GM12878 (cell line): Measurements from ENCODE around the gene TPCN2.

Source experiments
- CREB1 ChIP-seq: IDR thresholded peaks from 2 replicates; pipeline ENCODE4 v1.6.1; 2012; ENCODE audit warnings: low read depth, mild to moderate bottlenecking, inconsistent platforms
- FOS ChIP-seq: IDR thresholded peaks from 3 replicates; pipeline ENCODE4 v1.6.1; 2011; ENCODE audit warnings: borderline replicate concordance; ENCODE audit not compliant: insufficient read length; ENCODE audit errors: extremely low read depth
- FOXK2 ChIP-seq: fragments of 450-650 bp; IDR thresholded peaks from 2 replicates; pipeline ENCODE4 v1.6.1; 2017; ENCODE audit warnings: mild to moderate bottlenecking, moderate library complexity
- POLR2A ChIP-seq: IDR thresholded peaks from 2 replicates; pipeline ENCODE4 v1.6.1; 2011; ENCODE audit warnings: low read depth, mild to moderate bottlenecking, low read length
- POLR2AphosphoS5 ChIP-seq: IDR thresholded peaks from 2 replicates; pipeline ENCODE4 v1.6.1; 2011; ENCODE audit warnings: mild to moderate bottlenecking, low read length, inconsistent platforms
- RAD21 ChIP-seq: IDR thresholded peaks from 2 replicates; pipeline ENCODE4 v1.6.1; 2011; ENCODE audit warnings: mild to moderate bottlenecking, low read depth, low read length, moderate library complexity; ENCODE audit not compliant: insufficient read depth
- ZNF274 ChIP-seq: IDR thresholded peaks from one replicate; pipeline ENCODE4 v1.8.0; 2011; ENCODE audit not compliant: insufficient read length, insufficient read depth
- TF ChIP-seq, protein P1 (sequence below), 3 experiments: IDR thresholded peaks in 2 of 3; conservative IDR thresholded peaks in 1 of 3; 2 replicates each; pipeline ENCODE4 v1.5.1; 2011; ENCODE audit warnings: low read depth in 3 of 3, low read length in 3 of 3, mild to moderate bottlenecking in 3 of 3, control low read depth in 2 of 3, moderate library complexity in 2 of 3, inconsistent platforms in 1 of 3, mixed read lengths in 1 of 3; ENCODE audit not compliant: control insufficient read depth in 2 of 3, insufficient read depth in 1 of 3; ENCODE audit errors: extremely low read depth in 1 of 3
- TF ChIP-seq, protein P2 (sequence below): IDR thresholded peaks from 2 replicates; pipeline ENCODE4 v1.6.1; 2011; ENCODE audit warnings: low read depth, low read length, improper control_type of control experiment, borderline replicate concordance

DNA sequence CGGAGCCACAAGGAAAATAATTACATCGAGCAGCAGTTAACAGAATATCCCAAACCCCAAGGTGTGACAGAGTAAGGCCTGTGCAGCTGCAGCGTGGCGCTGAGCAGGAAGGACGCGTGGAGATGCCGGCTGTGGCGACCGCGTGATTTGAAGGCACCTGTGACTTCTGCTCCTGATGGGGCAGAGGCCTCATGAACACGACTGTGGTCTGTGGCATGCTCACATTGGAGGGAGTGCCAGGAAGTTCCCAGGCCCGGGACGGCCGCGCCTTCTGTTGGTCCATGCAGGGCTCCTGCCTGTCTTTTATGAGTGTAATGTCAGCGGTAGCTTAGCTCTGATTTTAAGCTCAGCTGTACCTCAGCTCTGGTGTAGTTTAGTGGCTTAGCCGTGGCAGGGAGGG is 50.4 kb downstream of the TPCN2 start:
- no peak for TF ChIP-seq CREB1
- no peak for TF ChIP-seq POLR2A
- TF ChIP-seq, protein P1, sequence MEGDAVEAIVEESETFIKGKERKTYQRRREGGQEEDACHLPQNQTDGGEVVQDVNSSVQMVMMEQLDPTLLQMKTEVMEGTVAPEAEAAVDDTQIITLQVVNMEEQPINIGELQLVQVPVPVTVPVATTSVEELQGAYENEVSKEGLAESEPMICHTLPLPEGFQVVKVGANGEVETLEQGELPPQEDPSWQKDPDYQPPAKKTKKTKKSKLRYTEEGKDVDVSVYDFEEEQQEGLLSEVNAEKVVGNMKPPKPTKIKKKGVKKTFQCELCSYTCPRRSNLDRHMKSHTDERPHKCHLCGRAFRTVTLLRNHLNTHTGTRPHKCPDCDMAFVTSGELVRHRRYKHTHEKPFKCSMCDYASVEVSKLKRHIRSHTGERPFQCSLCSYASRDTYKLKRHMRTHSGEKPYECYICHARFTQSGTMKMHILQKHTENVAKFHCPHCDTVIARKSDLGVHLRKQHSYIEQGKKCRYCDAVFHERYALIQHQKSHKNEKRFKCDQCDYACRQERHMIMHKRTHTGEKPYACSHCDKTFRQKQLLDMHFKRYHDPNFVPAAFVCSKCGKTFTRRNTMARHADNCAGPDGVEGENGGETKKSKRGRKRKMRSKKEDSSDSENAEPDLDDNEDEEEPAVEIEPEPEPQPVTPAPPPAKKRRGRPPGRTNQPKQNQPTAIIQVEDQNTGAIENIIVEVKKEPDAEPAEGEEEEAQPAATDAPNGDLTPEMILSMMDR (IDR thresholded peaks at IDR 0.05 in 2 of 3, conservative IDR thresholded peaks at IDR 0.05 in 1 of 3; ENCODE audit: control insufficient read depth in 2 of 3, extremely low read depth in 1 of 3, insufficient read depth in 1 of 3, low read depth in 3 of 3, low read length in 3 of 3), result no peak
- TF ChIP-seq RAD21, result no peak
- TF ChIP-seq POLR2AphosphoS5, result no peak
- TF ChIP-seq FOS, result no peak
- no peak for TF ChIP-seq FOXK2
- TF ChIP-seq, protein P2, sequence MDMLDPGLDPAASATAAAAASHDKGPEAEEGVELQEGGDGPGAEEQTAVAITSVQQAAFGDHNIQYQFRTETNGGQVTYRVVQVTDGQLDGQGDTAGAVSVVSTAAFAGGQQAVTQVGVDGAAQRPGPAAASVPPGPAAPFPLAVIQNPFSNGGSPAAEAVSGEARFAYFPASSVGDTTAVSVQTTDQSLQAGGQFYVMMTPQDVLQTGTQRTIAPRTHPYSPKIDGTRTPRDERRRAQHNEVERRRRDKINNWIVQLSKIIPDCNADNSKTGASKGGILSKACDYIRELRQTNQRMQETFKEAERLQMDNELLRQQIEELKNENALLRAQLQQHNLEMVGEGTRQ, result no peak
- TF ChIP-seq ZNF274, result no peak
